ENCODE results near the gene RNF133. TPM values are rescaled to one million over a fixed set of nuclear protein-coding genes. Genes with fewer than 3 reads are reported as not detected.

Gene RNF133
- total RNA-seq, 1 donor = 0.54 TPM

- peak; percentile 17 for DNase-seq (ENCODE audit: low read depth)
- H3K4me3 ChIP-seq (ENCODE audit: low read depth, low read length) = no peak overlapping the region
- no peak for TF ChIP-seq CTCF (IDR thresholded peaks at IDR 0.05; ENCODE audit: insufficient read depth, low read length)
These were observed 47.5 kb downstream of the RNF133 start for GRCh38 chr7:122651451-122651850.

Small RNAs within 50 kb of the gene (small RNA-seq; reads per million reads assigned to genes)
- not detected for gene AC006463.1

Other genes starting within 250 kb of the RNF133 start
- gene RNF148, start 3.8 kb upstream of the RNF133 start, total RNA-seq (ENCODE audit: low replicate concordance) = 0.63 and 1.9 TPM in 2 replicates
- gene CADPS2, start 187.3 kb upstream of the RNF133 start, total RNA-seq (ENCODE audit: low replicate concordance) = 16.0 and 26.9 TPM in 2 replicates

Measured in fibroblast of the aortic adventitia (primary cell).